H9 (cell line): ENCODE measurements around the gene SEC22A. TPM values are rescaled to one million over a fixed set of nuclear protein-coding genes. Genes with fewer than 3 reads are reported as not detected.

ENCODE experiments used
- DNase-seq: peaks from one replicate; pipeline ENCODE4 v3.0.0-alpha.2; 2017
- H2AFZ ChIP-seq: one replicate; pipeline ENCODE4 v1.6.1; 2013; ENCODE audit warnings: mild to moderate bottlenecking, low read length, control low read depth, moderate library complexity
- H2AK5ac ChIP-seq: 2 replicates; pipeline ENCODE4 v1.6.1; 2013; ENCODE audit warnings: low read length, control low read depth, mixed read lengths; ENCODE audit not compliant: insufficient read length
- H2BK120ac ChIP-seq: one replicate; pipeline ENCODE4 v1.6.1; 2013; ENCODE audit warnings: low read depth, mild to moderate bottlenecking, low read length, control low read depth, inconsistent platforms; ENCODE audit not compliant: poor library complexity, severe bottlenecking
- H2BK12ac ChIP-seq: 2 replicates; pipeline ENCODE4 v1.6.1; 2013; ENCODE audit warnings: low read length, control low read depth, mixed read lengths, low read depth; ENCODE audit not compliant: insufficient read length
- H2BK15ac ChIP-seq: 2 replicates; pipeline ENCODE4 v1.6.1; 2013; ENCODE audit warnings: low read depth, low read length, control low read depth
- H2BK20ac ChIP-seq: one replicate; pipeline ENCODE4 v1.6.1; 2013; ENCODE audit warnings: low read depth, mild to moderate bottlenecking, low read length, control low read depth, inconsistent platforms; ENCODE audit not compliant: poor library complexity, severe bottlenecking
- H2BK5ac ChIP-seq: 2 replicates; pipeline ENCODE4 v1.6.1; 2013; ENCODE audit warnings: low read length, control low read depth, mixed read lengths; ENCODE audit not compliant: insufficient read length
- H3K14ac ChIP-seq: 2 replicates; pipeline ENCODE4 v1.6.1; 2013; ENCODE audit warnings: low read length, control low read depth; ENCODE audit not compliant: insufficient read depth
- H3K18ac ChIP-seq: 2 replicates; pipeline ENCODE4 v1.6.1; 2013; ENCODE audit warnings: low read depth, mild to moderate bottlenecking, mixed read lengths, low read length, control low read depth; ENCODE audit not compliant: insufficient read length
- H3K23ac ChIP-seq: 2 replicates; pipeline ENCODE4 v1.6.1; 2013; ENCODE audit warnings: low read length, control low read depth, mixed read lengths, low read depth; ENCODE audit not compliant: insufficient read length
- H3K23me2 ChIP-seq: 2 replicates; pipeline ENCODE4 v1.6.1; 2013; ENCODE audit warnings: low read depth, mild to moderate bottlenecking, mixed read lengths, low read length, control low read depth; ENCODE audit not compliant: insufficient read length, poor library complexity, severe bottlenecking
- H3K27ac ChIP-seq: 2 replicates; pipeline ENCODE4 v1.5.1; 2013; ENCODE audit warnings: low read length, control low read depth, mixed read lengths, low read depth; ENCODE audit not compliant: insufficient read length
- H3K27me3 ChIP-seq: 2 replicates; pipeline ENCODE4 v1.6.1; 2013; ENCODE audit warnings: low read length, control low read depth, inconsistent platforms; ENCODE audit not compliant: insufficient read depth
- H3K4ac ChIP-seq: 2 replicates; pipeline ENCODE4 v1.6.1; 2013; ENCODE audit warnings: low read depth, mild to moderate bottlenecking, control low read depth, inconsistent platforms, low read length, moderate library complexity
- H3K4me1 ChIP-seq: 2 replicates; pipeline ENCODE4 v1.6.1; 2013; ENCODE audit warnings: low read length, control low read depth, inconsistent platforms; ENCODE audit not compliant: insufficient read depth
- H3K4me2 ChIP-seq: 2 replicates; pipeline ENCODE4 v1.6.1; 2013; ENCODE audit warnings: low read length, control low read depth, mixed read lengths; ENCODE audit not compliant: insufficient read length, insufficient read depth
- H3K56ac ChIP-seq: 2 replicates; pipeline ENCODE4 v1.6.1; 2013; ENCODE audit warnings: low read depth, mild to moderate bottlenecking, mixed read lengths, low read length, control low read depth; ENCODE audit not compliant: insufficient read length
- H3K79me1 ChIP-seq: 2 replicates; pipeline ENCODE4 v1.6.1; 2013; ENCODE audit warnings: low read depth, mild to moderate bottlenecking, moderate library complexity, low read length, control low read depth, inconsistent platforms; ENCODE audit not compliant: insufficient read depth, poor library complexity, severe bottlenecking
- H3K79me2 ChIP-seq: 2 replicates; pipeline ENCODE4 v1.6.1; 2013; ENCODE audit warnings: low read length, control low read depth, inconsistent platforms; ENCODE audit not compliant: insufficient read depth
- H3K9ac ChIP-seq: 2 replicates; pipeline ENCODE4 v1.6.1; 2013; ENCODE audit warnings: low read length, control low read depth, mixed read lengths; ENCODE audit not compliant: insufficient read length; ENCODE audit errors: extremely low read depth
- H3K9me3 ChIP-seq: one replicate; pipeline ENCODE4 v1.6.1; 2013; ENCODE audit warnings: low read depth, low read length, inconsistent platforms; ENCODE audit not compliant: control insufficient read depth
- H3T11ph ChIP-seq: one replicate; pipeline ENCODE4 v1.6.1; 2013; ENCODE audit warnings: mild to moderate bottlenecking, low read length, control low read depth, inconsistent platforms
- H4K20me1 ChIP-seq: one replicate; pipeline ENCODE4 v1.6.1; 2013; ENCODE audit not compliant: control insufficient read depth, insufficient read length, insufficient read depth
- H4K5ac ChIP-seq: 2 replicates; pipeline ENCODE4 v1.6.1; 2013; ENCODE audit warnings: low read depth, mild to moderate bottlenecking, mixed read lengths, low read length, control low read depth; ENCODE audit not compliant: insufficient read length
- H4K8ac ChIP-seq: replicated peaks from 2 replicates; pipeline ENCODE4 v1.6.1; 2013; ENCODE audit warnings: low read length, control low read depth, mixed read lengths, low read depth; ENCODE audit not compliant: insufficient read length
- H4K91ac ChIP-seq: 2 replicates; pipeline ENCODE4 v1.6.1; 2013; ENCODE audit warnings: low read depth, mild to moderate bottlenecking, moderate library complexity, mixed read lengths, low read length, control low read depth; ENCODE audit not compliant: insufficient read length
- H3K27ac Mint-ChIP-seq, 3 experiments: 2 replicates in 2 of 3; 3 replicates in 1 of 3; pipeline ENCODE4 v1.8.0; 2020 to 2021; ENCODE audit warnings: mixed read lengths in 3 of 3, mild to moderate bottlenecking in 1 of 3, moderate library complexity in 1 of 3
- H3K27me3 Mint-ChIP-seq: 2 replicates; pipeline ENCODE4 v1.8.0; 2021; ENCODE audit warnings: low read depth, mild to moderate bottlenecking, moderate library complexity, mixed read lengths
- H3K36me3 Mint-ChIP-seq, 3 experiments: 2 replicates in 2 of 3; 3 replicates in 1 of 3; pipeline ENCODE4 v1.8.0; 2020 to 2021; ENCODE audit warnings: low read depth in 3 of 3, mixed read lengths in 3 of 3; ENCODE audit not compliant: insufficient read depth in 1 of 3
- H3K4me1 Mint-ChIP-seq, 2 experiments: 2 replicates each; pipeline ENCODE4 v1.8.0; 2020; ENCODE audit warnings: mixed read lengths in 2 of 2
- H3K4me3 Mint-ChIP-seq, 2 experiments: 2 replicates in 1 of 2; 3 replicates in 1 of 2; pipeline ENCODE4 v1.8.0; 2020 to 2021; ENCODE audit warnings: mild to moderate bottlenecking in 2 of 2, mixed read lengths in 2 of 2, moderate library complexity in 1 of 2
- H3K9me3 Mint-ChIP-seq, 2 experiments: 2 replicates in 1 of 2; 3 replicates in 1 of 2; pipeline ENCODE4 v1.8.0; 2020; ENCODE audit warnings: mild to moderate bottlenecking in 2 of 2, mixed read lengths in 2 of 2, moderate library complexity in 1 of 2
- WGBS: extraction: QIAGEN DNeasy Blood & Tissue Kit; methylation state at CpG from one replicate; pipeline ENCODE4 v1.1.7; 2013; ENCODE audit warnings: missing lambda C conversion rate, low lambda C conversion rate, mixed read lengths; ENCODE audit not compliant: insufficient read length; ENCODE audit errors: extremely low coverage; 5-methylcytosine and 5-hydroxymethylcytosine counted together
- total RNA-seq: library from RNA; stranded (reverse); gene quantifications from 2 replicates; pipeline ENCODE4 v1.2.1, GENCODE V29; 2021
- TF ChIP-seq, protein P1 (sequence below): fragments of 200-600 bp; sonication (generic); conservative IDR thresholded peaks from 3 replicates; pipeline ENCODE4 v1.8.0; 2021; ENCODE audit warnings: antibody characterized with exemption, mild to moderate bottlenecking

SEC22A gene
- total RNA-seq, 1 experiment from 2014 or later: 9.9 TPM

DNA sequence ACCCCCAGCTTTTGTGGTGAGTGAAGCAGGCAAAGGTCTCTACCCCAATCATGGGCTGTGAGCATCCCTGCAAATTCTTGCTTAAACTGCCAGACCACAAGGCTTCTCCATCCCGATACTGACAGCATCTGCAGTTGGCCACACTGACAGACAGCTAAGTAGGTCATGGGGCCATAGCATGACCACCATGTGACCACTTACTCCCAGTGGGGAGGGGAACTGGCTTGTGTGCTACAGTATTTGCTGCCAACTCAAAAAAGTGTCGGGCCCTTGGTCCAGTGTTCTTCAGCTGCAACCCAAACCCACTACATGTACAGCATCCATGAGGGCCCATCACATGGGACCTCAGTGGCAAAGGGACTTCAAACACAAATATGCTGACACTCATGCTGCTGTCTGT, 103.4 kb downstream of the SEC22A start:
- TF ChIP-seq, protein P1, sequence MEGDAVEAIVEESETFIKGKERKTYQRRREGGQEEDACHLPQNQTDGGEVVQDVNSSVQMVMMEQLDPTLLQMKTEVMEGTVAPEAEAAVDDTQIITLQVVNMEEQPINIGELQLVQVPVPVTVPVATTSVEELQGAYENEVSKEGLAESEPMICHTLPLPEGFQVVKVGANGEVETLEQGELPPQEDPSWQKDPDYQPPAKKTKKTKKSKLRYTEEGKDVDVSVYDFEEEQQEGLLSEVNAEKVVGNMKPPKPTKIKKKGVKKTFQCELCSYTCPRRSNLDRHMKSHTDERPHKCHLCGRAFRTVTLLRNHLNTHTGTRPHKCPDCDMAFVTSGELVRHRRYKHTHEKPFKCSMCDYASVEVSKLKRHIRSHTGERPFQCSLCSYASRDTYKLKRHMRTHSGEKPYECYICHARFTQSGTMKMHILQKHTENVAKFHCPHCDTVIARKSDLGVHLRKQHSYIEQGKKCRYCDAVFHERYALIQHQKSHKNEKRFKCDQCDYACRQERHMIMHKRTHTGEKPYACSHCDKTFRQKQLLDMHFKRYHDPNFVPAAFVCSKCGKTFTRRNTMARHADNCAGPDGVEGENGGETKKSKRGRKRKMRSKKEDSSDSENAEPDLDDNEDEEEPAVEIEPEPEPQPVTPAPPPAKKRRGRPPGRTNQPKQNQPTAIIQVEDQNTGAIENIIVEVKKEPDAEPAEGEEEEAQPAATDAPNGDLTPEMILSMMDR: no peak
- H3K27ac Mint-ChIP-seq: no peak overlapping the region
- H4K91ac ChIP-seq: no peak overlapping the region
- H2BK120ac ChIP-seq: no peak overlapping the region
- no peak overlapping the region for H3K4me3 Mint-ChIP-seq
- peaks cover 14 to 16% (median 15%) of the 10 kb centered on the region in 3 experiments; a peak in 6 of 7 replicates for H3K36me3 Mint-ChIP-seq
- H3K23me2 ChIP-seq: no peaks in the 10 kb centered on the region
- no peak overlapping the region for H3K4ac ChIP-seq
- no peaks in the 10 kb centered on the region for H4K20me1 ChIP-seq
- no peak overlapping the region for H2BK20ac ChIP-seq
- no peak overlapping the region for H3K4me2 ChIP-seq
- no peak overlapping the region for H3K9ac ChIP-seq
- no peak overlapping the region for H4K8ac ChIP-seq
- no peaks in the 10 kb centered on the region for H3K27me3 Mint-ChIP-seq
- no peaks in the 10 kb centered on the region for H3K27me3 ChIP-seq
- H3K18ac ChIP-seq: no peak overlapping the region
- no peaks in the 10 kb centered on the region for H3K79me2 ChIP-seq
- no peak overlapping the region for H3T11ph ChIP-seq
- peaks cover 4 to 11% of the 10 kb centered on the region in 2 experiments; a peak in 2 of 4 replicates for H3K4me1 Mint-ChIP-seq
- no peak for DNase-seq
- no peaks in the 10 kb centered on the region for H3K79me1 ChIP-seq
- H3K9me3 Mint-ChIP-seq: no peaks in the 10 kb centered on the region; a peak in 1 of 5 replicates
- H2BK12ac ChIP-seq: no peak overlapping the region
- H3K27ac ChIP-seq: no peak overlapping the region
- WGBS: no CpG with 5 or more reads among the region's 2 CpGs
- no peak overlapping the region for H3K56ac ChIP-seq
- no peak overlapping the region for H3K14ac ChIP-seq
- no peak overlapping the region for H2AFZ ChIP-seq
- no peaks in the 10 kb centered on the region for H3K9me3 ChIP-seq
- 0 out of 2 replicates have a peak, but pooled peaks cover 2% of the 10 kb centered on the region for H3K4me1 ChIP-seq
- no peak overlapping the region for H2BK5ac ChIP-seq
- no peak overlapping the region for H4K5ac ChIP-seq
- no peak overlapping the region for H3K23ac ChIP-seq
- H2BK15ac ChIP-seq: no peak overlapping the region
- H2AK5ac ChIP-seq: no peak overlapping the region
